Measurements from ENCODE around the gene ATP2B3. TPM values are rescaled to one million over a fixed set of nuclear protein-coding genes. Genes with fewer than 3 reads are reported as not detected.
"Not testable (repeated sequence)": the region's sequence is repeated elsewhere in the genome, so short reads cannot be mapped to it uniquely, and the experiment has no call there.

The ATP2B3 gene
- total and polyA plus RNA-seq, 7 experiments from 2014 or later = not detected

GRCh38 chrX:153600921-153601320, 83.5 kb downstream of the ATP2B3 start:
- Mint-ChIP-seq H3K27ac (peak overlapping the region in 2 of 9 donors; percentile 32 to 51), H3K9me3 (peaks cover 0 to 4% (median 0%) of the 10 kb centered on the region in 11 donors), H3K4me1 (peaks cover 18 to 59% (median 46%) of the 10 kb centered on the region in 7 donors), H3K36me3 (peaks cover 0 to 8% (median under 1%) of the 10 kb centered on the region in 5 donors), H3K4me3 (peak overlapping the region; percentile 6 to 93 (median 76)), H3K27me3 (no peaks in the 10 kb centered on the region)
- peaks cover 19 to 21% of the 10 kb centered on the region in 2 donors for H3K4me1 ChIP-seq (ENCODE audit: control insufficient read depth in 2 of 2, insufficient read depth in 2 of 2, low read length in 2 of 2)
- H3K4me3 ChIP-seq (ENCODE audit: low read length) = no peak overlapping the region
- no peak for ATAC-seq
- H3K9me3 ChIP-seq (ENCODE audit: control insufficient read depth in 2 of 3, low read length in 3 of 3) = no peaks in the 10 kb centered on the region
- H3K36me3 ChIP-seq (ENCODE audit: control insufficient read depth in 2 of 3, insufficient read depth in 3 of 3, low read length in 3 of 3) = no peaks in the 10 kb centered on the region
- no peaks in the 10 kb centered on the region for H3K27me3 ChIP-seq (ENCODE audit: control insufficient read depth in 2 of 2, insufficient read depth in 2 of 2, low read length in 2 of 2)
- no peak overlapping the region for H3K27ac ChIP-seq (ENCODE audit: low read depth, low read length)
- DNase-seq = no peak
- ChIA-PET POLR2A (interaction anchor here (2.2 to 2.5 kb wide), 2 partner anchors 9 to 18 kb away, joined by 6 to 10 read pairs; no protein-coding TSS in a partner anchor), CTCF (interaction anchor here (0.6 to 2.3 kb wide), 4 partner anchors 9 to 60 kb away, joined by 3 to 15 read pairs (median 3); no protein-coding TSS in a partner anchor)
- intact Hi-C loops (cut with micrococcal nuclease) = no loop called here

- Mint-ChIP-seq H3K36me3 (peaks cover 0 to 8% (median 0%) of the 10 kb centered on the region in 5 donors), H3K4me1 (peaks cover 17 to 54% (median 42%) of the 10 kb centered on the region in 7 donors), H3K27ac (peak overlapping the region in 1 of 9 donors; percentile 39), H3K4me3 (peak overlapping the region in 7 of 10 donors; percentile 12 to 87 (median 44)), H3K27me3 (peaks cover 0 to 3% (median 0%) of the 10 kb centered on the region in 5 donors), H3K9me3 (peaks cover 0 to 4% (median 0%) of the 10 kb centered on the region in 11 donors)
- H3K4me1 ChIP-seq (ENCODE audit: control insufficient read depth in 2 of 2, insufficient read depth in 2 of 2, low read length in 2 of 2) = peaks cover 16 to 18% of the 10 kb centered on the region in 2 donors
- intact Hi-C loops (cut with micrococcal nuclease) = no loop called here
- no peaks in the 10 kb centered on the region for H3K9me3 ChIP-seq (ENCODE audit: control insufficient read depth in 2 of 3, low read length in 3 of 3)
- no peaks in the 10 kb centered on the region for H3K27me3 ChIP-seq (ENCODE audit: control insufficient read depth in 2 of 2, insufficient read depth in 2 of 2, low read length in 2 of 2)
- no peak for ATAC-seq
- no peak for DNase-seq
- no peak overlapping the region for H3K27ac ChIP-seq (ENCODE audit: low read depth, low read length)
- H3K36me3 ChIP-seq (ENCODE audit: control insufficient read depth in 2 of 3, insufficient read depth in 3 of 3, low read length in 3 of 3) = no peaks in the 10 kb centered on the region
- no peak overlapping the region for H3K4me3 ChIP-seq (ENCODE audit: low read length)
- ChIA-PET CTCF (interaction anchor here (2.3 kb wide), 1 partner anchor 8 kb away, joined by 15 read pairs; no protein-coding TSS in a partner anchor), POLR2A (interaction anchor here (1.1 to 2.5 kb wide), 4 partner anchors 8 to 660 kb away, joined by 3 to 10 read pairs (median 6); no protein-coding TSS in a partner anchor)
Observed at GRCh38 chrX:153601511-153602110, 84.2 kb downstream of the ATP2B3 start.

GRCh38 chrX:153602601-153603000, 85.2 kb downstream of the ATP2B3 start:
- CTCF ChIA-PET = interaction anchor here (0.5 kb wide), 1 partner anchor 60 kb away, joined by 3 read pairs; no protein-coding TSS in a partner anchor
- Histone ChIP-seq H3K4me3 (ENCODE audit: low read length) (no peak overlapping the region), H3K36me3 (ENCODE audit: control insufficient read depth in 2 of 3, insufficient read depth in 3 of 3, low read length in 3 of 3) (no peaks in the 10 kb centered on the region), H3K4me1 (ENCODE audit: control insufficient read depth in 2 of 2, insufficient read depth in 2 of 2, low read length in 2 of 2) (peaks cover 8 to 12% of the 10 kb centered on the region in 2 donors), H3K27me3 (ENCODE audit: control insufficient read depth in 2 of 2, insufficient read depth in 2 of 2, low read length in 2 of 2) (no peaks in the 10 kb centered on the region), H3K27ac (ENCODE audit: low read depth, low read length) (no peak overlapping the region), H3K9me3 (ENCODE audit: control insufficient read depth in 2 of 3, low read length in 3 of 3) (no peaks in the 10 kb centered on the region)
- H3K27ac Mint-ChIP-seq = peak overlapping the region in 1 of 9 donors; percentile 86
- no peak for ATAC-seq
- peaks cover 0 to 6% (median 0%) of the 10 kb centered on the region in 5 donors for H3K27me3 Mint-ChIP-seq
- H3K9me3 Mint-ChIP-seq = peaks cover 0 to 4% (median 0%) of the 10 kb centered on the region in 11 donors
- intact Hi-C loops (cut with micrococcal nuclease) = no loop called here
- peak overlapping the region in 3 of 10 donors; percentile 2 to 63 (median 11) for H3K4me3 Mint-ChIP-seq
- DNase-seq = no peak
- POLR2A ChIA-PET = interaction anchor here (1.2 kb wide), 1 partner anchor 661 kb away, joined by 3 read pairs; no protein-coding TSS in a partner anchor
- peaks cover 13 to 44% (median 32%) of the 10 kb centered on the region in 7 donors for H3K4me1 Mint-ChIP-seq
- peaks cover 0 to 4% (median 0%) of the 10 kb centered on the region in 5 donors for H3K36me3 Mint-ChIP-seq

- Mint-ChIP-seq H3K4me3 (peak overlapping the region in 2 of 10 donors; percentile 31 to 63), H3K9me3 (peaks cover 0 to 4% (median 0%) of the 10 kb centered on the region in 11 donors), H3K27ac (peak overlapping the region in 2 of 9 donors; percentile 52 to 86), H3K4me1 (peaks cover 8 to 40% (median 29%) of the 10 kb centered on the region in 7 donors), H3K27me3 (peaks cover 0 to 6% (median 0%) of the 10 kb centered on the region in 5 donors), H3K36me3 (peaks cover 0 to 4% (median 0%) of the 10 kb centered on the region in 5 donors)
- no peak for ATAC-seq
- Histone ChIP-seq H3K27ac (ENCODE audit: low read depth, low read length) (no peak overlapping the region), H3K27me3 (ENCODE audit: control insufficient read depth in 2 of 2, insufficient read depth in 2 of 2, low read length in 2 of 2) (no peaks in the 10 kb centered on the region), H3K4me3 (ENCODE audit: low read length) (no peak overlapping the region), H3K36me3 (ENCODE audit: control insufficient read depth in 2 of 3, insufficient read depth in 3 of 3, low read length in 3 of 3) (no peaks in the 10 kb centered on the region), H3K9me3 (ENCODE audit: control insufficient read depth in 2 of 3, low read length in 3 of 3) (no peaks in the 10 kb centered on the region), H3K4me1 (ENCODE audit: control insufficient read depth in 2 of 2, insufficient read depth in 2 of 2, low read length in 2 of 2) (peaks cover 4 to 12% of the 10 kb centered on the region in 2 donors)
- ChIA-PET POLR2A (no interaction called here), CTCF (no interaction called here)
- intact Hi-C loops (cut with micrococcal nuclease) = no loop called here
- no peak for DNase-seq
Observed at GRCh38 chrX:153603131-153603656, 85.8 kb downstream of the ATP2B3 start.

- Mint-ChIP-seq H3K4me3 (peak overlapping the region in 2 of 10 donors; percentile 31 to 61), H3K4me1 (peaks cover 8 to 47% (median 29%) of the 10 kb centered on the region in 7 donors)
- H3K4me3 ChIP-seq (ENCODE audit: low read length); H3K36me3 Mint-ChIP-seq; intact Hi-C loops (cut with micrococcal nuclease); H3K9me3 Mint-ChIP-seq; H3K27ac ChIP-seq (ENCODE audit: low read depth, low read length); H3K36me3 ChIP-seq (ENCODE audit: control insufficient read depth in 2 of 3, insufficient read depth in 3 of 3, low read length in 3 of 3); H3K27me3 Mint-ChIP-seq; ATAC-seq; H3K27ac Mint-ChIP-seq; DNase-seq; H3K9me3 ChIP-seq (ENCODE audit: control insufficient read depth in 2 of 3, low read length in 3 of 3); H3K27me3 ChIP-seq (ENCODE audit: control insufficient read depth in 2 of 2, insufficient read depth in 2 of 2, low read length in 2 of 2); POLR2A ChIA-PET: not testable (repeated sequence)
- CTCF ChIA-PET = interaction anchor here (0.8 kb wide), 1 partner anchor 44 kb away, joined by 4 read pairs; no protein-coding TSS in a partner anchor
- peaks cover 3 to 12% of the 10 kb centered on the region in 2 donors for H3K4me1 ChIP-seq (ENCODE audit: control insufficient read depth in 2 of 2, insufficient read depth in 2 of 2, low read length in 2 of 2)
Observed at GRCh38 chrX:153604666-153605380, 87.4 kb downstream of the ATP2B3 start.

- CTCF ChIA-PET = interaction anchor here (1.0 to 1.7 kb wide), 2 partner anchors 42 to 61 kb away, joined by 4 to 6 read pairs; no protein-coding TSS in a partner anchor
Observed at GRCh38 chrX:153606503-153606902, 89.1 kb downstream of the ATP2B3 start.

More at GRCh38 chrX:153606503-153606902, 89.1 kb downstream of the ATP2B3 start:
- no peaks in the 10 kb centered on the region for H3K27me3 ChIP-seq (ENCODE audit: control insufficient read depth in 2 of 2, insufficient read depth in 2 of 2, low read length in 2 of 2)
- Mint-ChIP-seq H3K36me3 (peaks cover 0 to 4% (median 0%) of the 10 kb centered on the region in 5 donors), H3K9me3 (peaks cover 0 to 4% (median 0%) of the 10 kb centered on the region in 11 donors), H3K4me3 (no peak overlapping the region), H3K4me1 (peaks cover 0 to 37% (median 21%) of the 10 kb centered on the region in 7 donors), H3K27ac (no peak overlapping the region), H3K27me3 (peaks cover 0 to 8% (median 0%) of the 10 kb centered on the region in 5 donors)
- H3K4me3 ChIP-seq (ENCODE audit: low read length) = no peak overlapping the region
- POLR2A ChIA-PET = interaction anchor here (1.0 to 1.1 kb wide), 2 partner anchors 11 to 52 kb away, joined by 3 to 4 read pairs; no protein-coding TSS in a partner anchor
- no peak for ATAC-seq
- peaks cover 0 to 4% (median 0%) of the 10 kb centered on the region in 3 experiments for H3K36me3 ChIP-seq (ENCODE audit: control insufficient read depth in 2 of 3, insufficient read depth in 3 of 3, low read length in 3 of 3)
- no peak for DNase-seq
- H3K9me3 ChIP-seq (ENCODE audit: control insufficient read depth in 2 of 3, low read length in 3 of 3) = no peaks in the 10 kb centered on the region
- H3K4me1 ChIP-seq (ENCODE audit: control insufficient read depth in 2 of 2, insufficient read depth in 2 of 2, low read length in 2 of 2) = peaks cover 0 to 10% of the 10 kb centered on the region in 2 donors
- intact Hi-C loops (cut with micrococcal nuclease) = no loop called here
- no peak overlapping the region for H3K27ac ChIP-seq (ENCODE audit: low read depth, low read length)

All from naive thymus-derived CD4-positive, alpha-beta T cell (primary cell).